HUES6 (cell line): Measurements from ENCODE around the gene KCNAB2.

ENCODE experiments used
- H3K27ac ChIP-seq: 2 replicates; pipeline ENCODE4 v1.7.0; 2013; ENCODE audit warnings: low read depth, mild to moderate bottlenecking, low read length, inconsistent platforms
- H3K27me3 ChIP-seq: 2 replicates; pipeline ENCODE4 v1.6.1; 2013; ENCODE audit warnings: low read length; ENCODE audit not compliant: control insufficient read depth, insufficient read depth
- H3K36me3 ChIP-seq: 2 replicates; pipeline ENCODE4 v1.6.1; 2013; ENCODE audit warnings: low read length; ENCODE audit not compliant: control insufficient read depth, insufficient read depth
- H3K4me1 ChIP-seq: 2 replicates; pipeline ENCODE4 v1.6.1; 2013; ENCODE audit warnings: low read length; ENCODE audit not compliant: control insufficient read depth, insufficient read depth
- H3K4me3 ChIP-seq: 2 replicates; pipeline ENCODE4 v1.5.1; 2013; ENCODE audit warnings: low read depth, low read length
- H3K9ac ChIP-seq: one replicate; pipeline ENCODE4 v1.6.1; 2013; ENCODE audit warnings: mild to moderate bottlenecking, low read length
- H3K9me3 ChIP-seq: 2 replicates; pipeline ENCODE4 v1.6.1; 2013; ENCODE audit warnings: low read depth, low read length; ENCODE audit not compliant: control insufficient read depth, insufficient read depth

The KCNAB2 gene

DNA sequence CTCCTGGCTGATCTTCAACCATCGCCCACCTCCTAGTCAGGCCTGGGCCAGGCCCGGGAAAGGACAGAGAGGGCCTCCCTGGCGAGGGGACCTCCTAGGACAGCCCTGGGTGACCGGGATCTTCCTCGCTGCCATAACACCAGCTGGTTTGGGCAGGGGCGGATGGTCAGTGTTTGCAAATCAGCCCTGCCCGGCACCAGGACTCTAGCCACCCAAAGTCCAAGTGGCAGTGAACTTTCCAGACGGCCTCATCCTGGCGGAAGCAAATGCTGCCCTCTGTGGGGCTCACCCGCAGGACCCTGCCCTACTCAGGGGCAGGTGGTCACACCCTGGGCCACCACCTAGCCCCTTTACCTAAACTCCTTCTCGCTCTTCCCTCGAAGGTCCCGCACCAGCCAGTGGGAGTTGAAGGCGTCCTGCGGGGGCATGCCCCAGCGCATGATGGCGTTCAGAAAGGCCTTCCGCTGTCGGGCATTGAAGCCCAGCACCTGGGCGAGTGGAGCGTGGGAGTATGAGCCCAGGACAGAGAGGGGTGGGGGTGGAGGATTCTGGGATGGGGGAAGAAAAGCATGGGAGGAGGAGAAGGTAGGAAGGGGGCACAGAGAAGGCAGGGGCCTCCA is 79.2 kb downstream of the KCNAB2 start:
- H3K36me3 ChIP-seq, result no peaks in the 10 kb centered on the region
- H3K9me3 ChIP-seq, result no peaks in the 10 kb centered on the region
- no peak overlapping the region for H3K9ac ChIP-seq
- peaks cover 4% of the 10 kb centered on the region for H3K4me1 ChIP-seq
- no peak overlapping the region for H3K27ac ChIP-seq
- H3K4me3 ChIP-seq, result no peak overlapping the region
- H3K27me3 ChIP-seq, result peaks cover 27% of the 10 kb centered on the region

DNA sequence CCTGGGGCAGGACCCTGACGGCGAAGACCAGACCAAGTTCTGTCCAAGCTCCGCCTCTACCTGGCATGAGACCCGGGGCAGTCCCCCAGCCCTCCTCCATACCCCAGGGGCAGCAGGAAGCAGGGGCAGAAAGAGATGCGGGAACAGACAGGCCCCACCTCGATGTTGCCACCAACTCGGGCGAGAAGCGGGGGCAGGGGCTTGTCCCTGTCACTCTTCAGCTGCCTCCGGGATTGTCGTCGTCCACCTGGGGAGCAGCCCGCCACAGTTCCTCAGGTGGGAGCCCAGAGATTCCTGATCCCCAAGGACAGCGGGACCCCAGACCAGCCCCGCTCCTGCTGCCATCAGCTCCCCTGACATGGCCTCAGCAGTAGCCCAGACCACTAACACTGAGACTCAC is 79.7 kb downstream of the KCNAB2 start:
- no peak overlapping the region for H3K4me3 ChIP-seq
- no peak overlapping the region for H3K27ac ChIP-seq
- H3K36me3 ChIP-seq, result no peaks in the 10 kb centered on the region
- H3K27me3 ChIP-seq, result peaks cover 27% of the 10 kb centered on the region
- H3K9ac ChIP-seq, result no peak overlapping the region
- H3K4me1 ChIP-seq, result peaks cover 4% of the 10 kb centered on the region
- H3K9me3 ChIP-seq, result no peaks in the 10 kb centered on the region

DNA sequence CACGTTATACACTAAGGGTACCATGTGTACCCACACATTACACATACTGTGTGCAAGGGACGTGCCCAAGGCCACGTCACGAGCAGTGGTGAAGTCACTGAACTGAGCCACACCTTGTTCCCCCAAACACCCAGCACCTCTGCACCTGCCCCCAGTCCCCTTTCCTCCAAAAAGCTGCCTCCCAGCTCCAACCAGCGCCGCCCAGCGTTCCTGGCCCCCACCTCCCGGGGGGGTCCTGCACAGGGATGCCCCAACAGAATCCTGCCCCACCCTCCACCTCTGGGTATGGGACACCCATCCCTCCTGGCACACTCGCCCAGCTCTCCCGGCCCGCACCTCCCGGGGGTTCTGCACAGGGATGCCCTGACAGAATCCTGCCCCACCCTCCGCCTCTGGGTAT is 80.3 kb downstream of the KCNAB2 start:
- Histone ChIP-seq H3K4me1 (peaks cover 4% of the 10 kb centered on the region), H3K9me3 (no peaks in the 10 kb centered on the region), H3K9ac (no peak overlapping the region), H3K36me3 (no peaks in the 10 kb centered on the region), H3K4me3 (no peak overlapping the region), H3K27ac (no peak overlapping the region), H3K27me3 (peaks cover 27% of the 10 kb centered on the region)

GRCh38 chr1:6126521-6127067 is 80.9 kb downstream of the KCNAB2 start:
- H3K27ac ChIP-seq, result no peak overlapping the region
- H3K4me1 ChIP-seq, result peaks cover 4% of the 10 kb centered on the region
- peaks cover 27% of the 10 kb centered on the region for H3K27me3 ChIP-seq
- no peaks in the 10 kb centered on the region for H3K9me3 ChIP-seq
- H3K4me3 ChIP-seq, result no peak overlapping the region
- no peak overlapping the region for H3K9ac ChIP-seq
- H3K36me3 ChIP-seq, result no peaks in the 10 kb centered on the region

GRCh38 chr1:6127587-6128163 is 82.0 kb downstream of the KCNAB2 start:
- H3K27ac ChIP-seq, result no peak overlapping the region
- H3K4me3 ChIP-seq, result 0 out of 2 replicates have a peak overlapping the region, but pooled peaks have one; percentile 9
- peaks cover 6% of the 10 kb centered on the region; the same call in 1 of the 2 replicates for H3K9me3 ChIP-seq
- H3K27me3 ChIP-seq, result peaks cover 27% of the 10 kb centered on the region
- peaks cover 4% of the 10 kb centered on the region for H3K4me1 ChIP-seq
- no peaks in the 10 kb centered on the region for H3K36me3 ChIP-seq
- no peak overlapping the region for H3K9ac ChIP-seq

GRCh38 chr1:6128276-6129081 is 82.8 kb downstream of the KCNAB2 start:
- H3K9me3 ChIP-seq, result peaks cover 6% of the 10 kb centered on the region; the same call in 1 of the 2 replicates
- no peak overlapping the region for H3K4me3 ChIP-seq
- no peaks in the 10 kb centered on the region for H3K36me3 ChIP-seq
- peaks cover 4% of the 10 kb centered on the region for H3K4me1 ChIP-seq
- peaks cover 27% of the 10 kb centered on the region for H3K27me3 ChIP-seq
- H3K9ac ChIP-seq, result no peak overlapping the region
- no peak overlapping the region for H3K27ac ChIP-seq

- H3K27ac ChIP-seq, result no peak overlapping the region
- peaks cover 6% of the 10 kb centered on the region; the same call in 1 of the 2 replicates for H3K9me3 ChIP-seq
- H3K36me3 ChIP-seq, result no peaks in the 10 kb centered on the region
- H3K4me1 ChIP-seq, result peaks cover 4% of the 10 kb centered on the region
- no peak overlapping the region for H3K4me3 ChIP-seq
- H3K27me3 ChIP-seq, result peaks cover 27% of the 10 kb centered on the region
- H3K9ac ChIP-seq, result no peak overlapping the region
These were observed 83.6 kb downstream of the KCNAB2 start for GRCh38 chr1:6129313-6129712.

GRCh38 chr1:6130036-6130435 is 84.3 kb downstream of the KCNAB2 start:
- Histone ChIP-seq H3K27me3 (peaks cover 27% of the 10 kb centered on the region), H3K36me3 (no peaks in the 10 kb centered on the region), H3K9ac (no peak overlapping the region), H3K4me1 (peaks cover 4% of the 10 kb centered on the region), H3K27ac (no peak overlapping the region), H3K4me3 (no peak overlapping the region), H3K9me3 (peaks cover 6% of the 10 kb centered on the region; the same call in 1 of the 2 replicates)

- H3K4me3 ChIP-seq, result no peak overlapping the region
- H3K36me3 ChIP-seq, result no peaks in the 10 kb centered on the region
- H3K27ac ChIP-seq, result no peak overlapping the region
- no peak overlapping the region for H3K9ac ChIP-seq
- peaks cover 27% of the 10 kb centered on the region for H3K27me3 ChIP-seq
- peaks cover 6% of the 10 kb centered on the region; the same call in 1 of the 2 replicates for H3K9me3 ChIP-seq
- peaks cover 4% of the 10 kb centered on the region; the same call in 1 of the 2 replicates for H3K4me1 ChIP-seq
These were observed 84.9 kb downstream of the KCNAB2 start for GRCh38 chr1:6130596-6130995.

DNA sequence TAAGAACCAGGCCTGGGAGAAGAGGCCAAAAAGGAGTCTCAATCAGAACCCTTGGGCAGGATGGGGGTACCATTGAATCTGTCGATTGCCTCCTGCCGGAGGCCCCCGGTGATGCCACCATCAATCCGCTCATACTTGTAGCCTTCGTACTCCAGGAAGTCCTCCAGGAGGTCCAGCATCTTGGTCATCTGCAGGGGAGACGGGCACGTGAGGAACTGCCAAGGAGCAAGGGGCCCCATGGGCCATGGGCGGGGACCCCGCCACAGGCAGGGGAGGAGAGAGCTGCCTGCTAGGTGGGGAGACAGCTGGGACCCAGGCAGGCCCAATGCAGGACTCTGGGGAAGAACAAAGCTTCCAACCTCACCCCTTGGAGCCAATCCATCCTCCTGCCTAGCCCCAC is 85.9 kb downstream of the KCNAB2 start:
- no peak overlapping the region for H3K27ac ChIP-seq
- H3K4me1 ChIP-seq, result peaks cover 4% of the 10 kb centered on the region; the same call in 1 of the 2 replicates
- H3K9me3 ChIP-seq, result peaks cover 6% of the 10 kb centered on the region; the same call in 1 of the 2 replicates
- H3K27me3 ChIP-seq, result peaks cover 25% of the 10 kb centered on the region
- H3K4me3 ChIP-seq, result no peak overlapping the region
- no peaks in the 10 kb centered on the region for H3K36me3 ChIP-seq
- no peak overlapping the region for H3K9ac ChIP-seq
